GM23338 (cell line): Measurements from ENCODE around the gene UBN1.

ENCODE experiments used
- CREB1 ChIP-seq: fragments of 250-450 bp; sonication (Bioruptor Pico); IDR thresholded peaks from 2 replicates; pipeline ENCODE4 v1.5.0; 2020; ENCODE audit warnings: low read depth, mild to moderate bottlenecking, moderate library complexity
- CTCF ChIP-seq, 2 experiments: fragments of 200-600 bp in 1 of 2; sonication (generic) in 1 of 2; conservative IDR thresholded peaks; 2 replicates each; pipeline versions ENCODE4 v1.5.1 to v1.6.1; 2016 to 2017; ENCODE audit warnings: antibody characterized with exemption in 2 of 2, low read depth in 2 of 2, mild to moderate bottlenecking in 2 of 2, moderate library complexity in 1 of 2
- ETS1 ChIP-seq: IDR thresholded peaks from 2 replicates; pipeline ENCODE4 v1.6.1; 2016; ENCODE audit warnings: antibody characterized with exemption
- EZH2 ChIP-seq: fragments of 200-600 bp; sonication (generic); IDR thresholded peaks from one replicate; pipeline ENCODE4 v1.8.0; 2017; ENCODE audit warnings: antibody characterized with exemption, mild to moderate bottlenecking, low read depth; ENCODE audit not compliant: unreplicated experiment
- EZH2phosphoT487 ChIP-seq: fragments of 200-600 bp; sonication (generic); IDR thresholded peaks from one replicate; pipeline ENCODE4 v1.8.1; 2018; ENCODE audit warnings: antibody characterized with exemption; ENCODE audit not compliant: unreplicated experiment
- JUNB ChIP-seq: IDR thresholded peaks from one replicate; pipeline ENCODE4 v1.6.1; 2016; ENCODE audit warnings: antibody characterized with exemption; ENCODE audit not compliant: unreplicated experiment
- NANOG ChIP-seq: IDR thresholded peaks from 2 replicates; pipeline ENCODE4 v1.6.1; 2016; ENCODE audit warnings: antibody characterized with exemption, borderline replicate concordance
- POLR2AphosphoS5 ChIP-seq: IDR thresholded peaks from 2 replicates; pipeline ENCODE4 v1.6.1; 2016; ENCODE audit warnings: antibody characterized with exemption, low read depth
- REST ChIP-seq: IDR thresholded peaks from one replicate; pipeline ENCODE4 v1.6.1; 2018; ENCODE audit warnings: antibody characterized with exemption; ENCODE audit not compliant: unreplicated experiment
- STAT1 ChIP-seq: IDR thresholded peaks from one replicate; pipeline ENCODE4 v1.6.1; 2016; ENCODE audit warnings: antibody characterized with exemption; ENCODE audit not compliant: unreplicated experiment
- ZNF114 ChIP-seq: fragments of 250-450 bp; sonication (Bioruptor Pico); IDR thresholded peaks from 2 replicates; pipeline ENCODE4 v1.5.0; 2020; ENCODE audit warnings: mild to moderate bottlenecking, moderate library complexity

- TF ChIP-seq CTCF (conservative IDR thresholded peaks at IDR 0.05; ENCODE audit: low read depth in 2 of 2) = no peak
- TF ChIP-seq EZH2 = no peak
- no peak for TF ChIP-seq POLR2AphosphoS5
- no peak for TF ChIP-seq JUNB
- TF ChIP-seq EZH2phosphoT487 = no peak
- TF ChIP-seq ZNF114 (CRISPR knock-in tag) = no peak
- no peak for TF ChIP-seq REST
- TF ChIP-seq STAT1 = no peak
- TF ChIP-seq CREB1 (CRISPR knock-in tag) = no peak
- TF ChIP-seq NANOG = no peak
- TF ChIP-seq ETS1 = no peak
Observed at GRCh38 chr16:4806280-4806679, 41.0 kb upstream of the UBN1 start.
